HFFc6 (cell line): ENCODE results near the gene FBXL12. TPM values are rescaled to one million over a fixed set of nuclear protein-coding genes. Genes with fewer than 3 reads are reported as not detected.
A peak's percentile ranks its signal among the peaks of the same experiment; 100 is the strongest.

Source experiments
- DNase-seq: peaks from one replicate; pipeline ENCODE4 v3.0.0-alpha.2; 2018
- H3K27ac Mint-ChIP-seq: 2 replicates; pipeline ENCODE4 v1.8.0; 2020; ENCODE audit warnings: mild to moderate bottlenecking, mixed read lengths
- H3K27me3 Mint-ChIP-seq: 2 replicates; pipeline ENCODE4 v1.8.0; 2021; ENCODE audit warnings: mild to moderate bottlenecking, moderate library complexity, mixed read lengths; ENCODE audit not compliant: insufficient read depth
- H3K36me3 Mint-ChIP-seq: 2 replicates; pipeline ENCODE4 v1.8.0; 2021; ENCODE audit warnings: low read depth, mixed read lengths
- H3K4me1 Mint-ChIP-seq: 2 replicates; pipeline ENCODE4 v1.8.0; 2020; ENCODE audit warnings: low read depth, mixed read lengths
- H3K4me3 Mint-ChIP-seq: 2 replicates; pipeline ENCODE4 v1.8.0; 2020; ENCODE audit warnings: mild to moderate bottlenecking, moderate library complexity, mixed read lengths
- H3K9me3 Mint-ChIP-seq: 2 replicates; pipeline ENCODE4 v1.8.0; 2020; ENCODE audit warnings: mild to moderate bottlenecking, mixed read lengths
- total RNA-seq, 6 experiments: library from RNA; stranded (reverse); fragmentation: NEBNext Ultra II Directional; extraction: Animal tissue kit (Norgen Biotek cat#: 25700); gene quantifications; 2 replicates in 1 of 6; 3 replicates in 5 of 6; pipeline ENCODE4 v1.2.3, GENCODE V29; 2021
- TF ChIP-seq, protein P1 (sequence below): fragments of 200-600 bp; sonication (generic); IDR thresholded peaks from 2 replicates; pipeline ENCODE4 v1.5.0; 2021; ENCODE audit warnings: antibody characterized with exemption, mild to moderate bottlenecking

FBXL12 gene
- total RNA-seq, 6 experiments from 2014 or later, result 25.2 to 29.0 (median 27.2) TPM

DNA sequence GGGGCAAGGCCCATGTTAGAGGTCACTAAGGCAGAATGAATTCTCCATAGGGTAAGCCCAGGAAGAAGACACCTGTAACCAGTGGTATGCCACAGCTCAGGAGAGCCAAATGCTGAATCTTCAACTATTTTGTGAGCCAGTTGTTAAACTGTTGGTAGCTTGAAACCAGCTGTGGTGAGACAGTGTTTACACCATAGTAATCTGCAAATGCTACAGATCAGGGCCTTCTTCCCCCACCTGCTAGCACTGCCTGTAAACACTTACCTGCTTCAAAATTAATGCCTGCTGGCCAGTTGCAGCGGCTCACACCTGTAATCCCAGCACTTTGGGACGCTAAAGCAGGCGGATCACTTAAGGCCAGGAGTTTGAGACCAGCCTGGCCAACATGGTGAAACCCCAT, 12.1 kb downstream of the FBXL12 start:
- Mint-ChIP-seq H3K4me1 (no peaks in the 10 kb centered on the region), H3K9me3 (no peaks in the 10 kb centered on the region), H3K4me3 (no peak overlapping the region), H3K27me3 (no peaks in the 10 kb centered on the region), H3K36me3 (peaks cover 12% of the 10 kb centered on the region), H3K27ac (no peak overlapping the region)
- TF ChIP-seq, protein P1, sequence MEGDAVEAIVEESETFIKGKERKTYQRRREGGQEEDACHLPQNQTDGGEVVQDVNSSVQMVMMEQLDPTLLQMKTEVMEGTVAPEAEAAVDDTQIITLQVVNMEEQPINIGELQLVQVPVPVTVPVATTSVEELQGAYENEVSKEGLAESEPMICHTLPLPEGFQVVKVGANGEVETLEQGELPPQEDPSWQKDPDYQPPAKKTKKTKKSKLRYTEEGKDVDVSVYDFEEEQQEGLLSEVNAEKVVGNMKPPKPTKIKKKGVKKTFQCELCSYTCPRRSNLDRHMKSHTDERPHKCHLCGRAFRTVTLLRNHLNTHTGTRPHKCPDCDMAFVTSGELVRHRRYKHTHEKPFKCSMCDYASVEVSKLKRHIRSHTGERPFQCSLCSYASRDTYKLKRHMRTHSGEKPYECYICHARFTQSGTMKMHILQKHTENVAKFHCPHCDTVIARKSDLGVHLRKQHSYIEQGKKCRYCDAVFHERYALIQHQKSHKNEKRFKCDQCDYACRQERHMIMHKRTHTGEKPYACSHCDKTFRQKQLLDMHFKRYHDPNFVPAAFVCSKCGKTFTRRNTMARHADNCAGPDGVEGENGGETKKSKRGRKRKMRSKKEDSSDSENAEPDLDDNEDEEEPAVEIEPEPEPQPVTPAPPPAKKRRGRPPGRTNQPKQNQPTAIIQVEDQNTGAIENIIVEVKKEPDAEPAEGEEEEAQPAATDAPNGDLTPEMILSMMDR, result no peak
- no peak for DNase-seq

DNA sequence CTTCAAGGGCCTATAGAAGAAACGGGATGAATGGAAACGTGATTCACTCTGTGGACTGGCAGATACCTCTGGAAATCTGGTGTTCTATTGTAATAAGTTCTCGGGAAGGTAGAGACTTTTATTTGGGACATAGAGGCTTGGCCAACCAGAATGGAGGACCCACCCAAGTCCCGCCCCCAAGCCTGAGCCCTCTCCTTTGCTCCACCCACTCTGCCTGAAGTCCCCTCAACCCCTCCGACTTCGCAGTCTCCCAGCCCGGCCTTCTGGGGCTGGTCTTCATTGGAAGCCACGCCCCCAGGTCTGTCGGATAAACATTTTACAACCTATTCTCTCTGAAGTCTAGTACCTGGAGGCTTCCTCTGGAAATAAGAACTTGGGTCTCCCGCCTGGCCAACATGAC, 16.9 kb downstream of the FBXL12 start:
- Mint-ChIP-seq H3K4me1 (no peaks in the 10 kb centered on the region), H3K27me3 (peaks cover 2% of the 10 kb centered on the region; the same call in 1 of the 2 replicates), H3K27ac (no peak overlapping the region), H3K36me3 (peaks cover 8% of the 10 kb centered on the region), H3K4me3 (no peak overlapping the region), H3K9me3 (no peaks in the 10 kb centered on the region)
- DNase-seq, result no peak
- TF ChIP-seq, protein P1, result no peak

DNA sequence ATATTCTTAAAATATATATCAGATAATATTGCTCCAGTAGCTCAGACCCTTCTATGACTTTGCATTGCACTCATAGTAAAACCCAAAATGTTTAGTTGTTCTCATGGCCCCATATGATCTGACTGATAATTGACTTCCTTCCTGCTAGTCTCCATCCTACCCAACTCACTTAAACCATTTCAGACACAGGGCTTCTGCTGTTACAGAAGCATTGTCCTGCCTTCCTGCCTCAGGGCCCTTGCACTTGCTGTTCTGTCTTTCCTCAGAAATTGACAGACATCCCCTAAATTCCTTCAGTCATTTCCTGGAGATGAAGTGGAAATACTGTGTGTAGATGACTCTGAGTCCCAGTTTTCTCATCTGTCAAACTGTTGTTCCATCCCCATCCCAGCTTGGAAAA, 19.7 kb downstream of the FBXL12 start:
- Mint-ChIP-seq H3K4me3 (no peak overlapping the region), H3K9me3 (no peaks in the 10 kb centered on the region)

DNA sequence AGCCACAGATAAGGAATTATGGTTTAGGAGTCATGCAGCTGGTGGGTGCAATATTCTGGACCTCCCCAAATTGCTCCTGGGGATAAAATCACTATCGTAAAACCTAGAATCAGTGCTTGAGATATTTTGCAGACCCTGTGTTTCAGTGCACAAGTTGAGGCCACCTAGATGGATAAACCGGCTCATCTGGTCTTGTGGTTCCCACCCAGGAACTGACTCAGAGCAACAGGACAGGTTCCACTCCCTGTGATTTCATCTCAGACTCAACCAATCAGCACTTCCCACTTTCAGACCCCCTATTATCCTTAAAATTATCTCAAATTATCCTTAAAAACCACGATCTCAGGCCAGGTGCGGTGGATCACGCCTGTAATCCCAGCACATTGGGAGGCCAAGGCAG, 21.0 kb downstream of the FBXL12 start:
- no peak overlapping the region for H3K27ac Mint-ChIP-seq
- TF ChIP-seq, protein P1, result no peak
- H3K27me3 Mint-ChIP-seq, result peaks cover 2% of the 10 kb centered on the region; the same call in 1 of the 2 replicates
- H3K9me3 Mint-ChIP-seq, result no peaks in the 10 kb centered on the region
- DNase-seq, result no peak
- peaks cover under 1% of the 10 kb centered on the region; the same call in 1 of the 2 replicates for H3K36me3 Mint-ChIP-seq
- H3K4me3 Mint-ChIP-seq, result no peak overlapping the region
- peaks cover 6% of the 10 kb centered on the region; the same call in 1 of the 2 replicates for H3K4me1 Mint-ChIP-seq

More for the DNA sequence above, 19.7 kb downstream of the FBXL12 start:
- Mint-ChIP-seq H3K36me3 (peaks cover 8% of the 10 kb centered on the region), H3K27me3 (peaks cover 2% of the 10 kb centered on the region; the same call in 1 of the 2 replicates), H3K27ac (no peak overlapping the region), H3K4me1 (peaks cover 6% of the 10 kb centered on the region; the same call in 1 of the 2 replicates)
- no peak for DNase-seq
- TF ChIP-seq, protein P1, result no peak

DNA sequence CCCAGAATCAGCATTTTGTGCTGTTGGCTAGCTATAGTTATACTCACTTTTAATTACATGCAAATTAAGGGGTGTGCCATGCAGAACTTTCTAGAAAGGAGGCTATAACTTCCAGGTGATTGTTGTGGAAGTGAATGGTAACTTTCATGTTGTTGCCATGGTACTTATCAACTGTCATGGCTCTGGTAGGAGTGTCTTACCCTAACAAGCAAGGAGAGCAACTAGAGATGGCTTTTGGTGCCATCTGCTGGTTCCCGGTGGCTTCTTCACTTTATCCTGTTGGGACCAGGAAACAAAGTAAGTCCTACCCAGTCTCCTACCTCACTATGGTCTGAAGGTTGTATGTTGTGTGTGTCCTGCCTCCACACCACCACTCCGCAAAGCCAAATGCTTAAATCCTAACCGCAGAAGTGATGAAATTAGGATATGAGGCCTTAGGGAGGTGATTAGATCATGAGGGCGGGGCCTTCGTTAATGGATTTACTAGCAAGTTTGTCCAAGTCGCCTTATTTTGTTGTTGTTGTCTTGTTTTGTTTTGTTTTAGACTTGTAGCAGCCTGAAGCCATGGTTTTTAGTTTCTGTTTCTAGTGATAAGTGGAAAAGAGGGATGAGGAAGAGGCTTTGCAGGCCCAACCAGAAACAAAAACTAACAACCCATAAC, 22.6 kb downstream of the FBXL12 start:
- Mint-ChIP-seq H3K4me1 (peaks cover 10% of the 10 kb centered on the region), H3K27ac (peak overlapping the region; percentile 76), H3K27me3 (no peaks in the 10 kb centered on the region; the same call in 1 of the 2 replicates), H3K4me3 (no peak overlapping the region), H3K9me3 (no peaks in the 10 kb centered on the region), H3K36me3 (no peaks in the 10 kb centered on the region)
- TF ChIP-seq, protein P1, result peak; percentile 86
- DNase-seq, result peak; percentile 88
